GM12801 (cell line): Measurements from ENCODE around the gene PLOD1.

ENCODE experiments used
- TF ChIP-seq, protein P1 (sequence below): IDR thresholded peaks from one replicate; pipeline ENCODE4 v1.5.1; 2011; ENCODE audit warnings: control low read depth; ENCODE audit not compliant: insufficient read length; ENCODE audit errors: extremely low read depth

PLOD1 gene

GRCh38 chr1:12010746-12011570 is 76.4 kb downstream of the PLOD1 start:
- TF ChIP-seq, protein P1, sequence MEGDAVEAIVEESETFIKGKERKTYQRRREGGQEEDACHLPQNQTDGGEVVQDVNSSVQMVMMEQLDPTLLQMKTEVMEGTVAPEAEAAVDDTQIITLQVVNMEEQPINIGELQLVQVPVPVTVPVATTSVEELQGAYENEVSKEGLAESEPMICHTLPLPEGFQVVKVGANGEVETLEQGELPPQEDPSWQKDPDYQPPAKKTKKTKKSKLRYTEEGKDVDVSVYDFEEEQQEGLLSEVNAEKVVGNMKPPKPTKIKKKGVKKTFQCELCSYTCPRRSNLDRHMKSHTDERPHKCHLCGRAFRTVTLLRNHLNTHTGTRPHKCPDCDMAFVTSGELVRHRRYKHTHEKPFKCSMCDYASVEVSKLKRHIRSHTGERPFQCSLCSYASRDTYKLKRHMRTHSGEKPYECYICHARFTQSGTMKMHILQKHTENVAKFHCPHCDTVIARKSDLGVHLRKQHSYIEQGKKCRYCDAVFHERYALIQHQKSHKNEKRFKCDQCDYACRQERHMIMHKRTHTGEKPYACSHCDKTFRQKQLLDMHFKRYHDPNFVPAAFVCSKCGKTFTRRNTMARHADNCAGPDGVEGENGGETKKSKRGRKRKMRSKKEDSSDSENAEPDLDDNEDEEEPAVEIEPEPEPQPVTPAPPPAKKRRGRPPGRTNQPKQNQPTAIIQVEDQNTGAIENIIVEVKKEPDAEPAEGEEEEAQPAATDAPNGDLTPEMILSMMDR, result no peak

DNA sequence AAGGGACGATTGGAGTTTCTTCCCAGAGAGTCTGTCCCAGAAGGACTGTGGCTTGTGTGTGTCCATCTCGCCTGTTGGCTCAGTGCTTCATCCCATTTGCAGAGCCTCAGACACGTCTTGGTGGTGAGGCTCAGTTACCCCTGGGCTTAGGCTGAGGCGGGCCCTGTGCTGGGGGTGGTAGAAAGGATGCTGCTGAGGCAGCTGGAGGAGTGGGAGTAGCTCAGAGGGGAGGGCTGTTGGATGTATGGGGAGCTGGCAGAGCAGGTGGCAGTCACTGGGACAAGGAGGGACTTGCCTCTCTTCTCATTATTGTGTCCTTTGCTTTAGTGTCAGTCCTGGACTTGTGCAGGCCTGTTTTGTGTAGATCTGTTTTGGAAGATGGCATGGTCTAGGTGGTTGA is 77.5 kb downstream of the PLOD1 start:
- TF ChIP-seq, protein P1, result no peak

DNA sequence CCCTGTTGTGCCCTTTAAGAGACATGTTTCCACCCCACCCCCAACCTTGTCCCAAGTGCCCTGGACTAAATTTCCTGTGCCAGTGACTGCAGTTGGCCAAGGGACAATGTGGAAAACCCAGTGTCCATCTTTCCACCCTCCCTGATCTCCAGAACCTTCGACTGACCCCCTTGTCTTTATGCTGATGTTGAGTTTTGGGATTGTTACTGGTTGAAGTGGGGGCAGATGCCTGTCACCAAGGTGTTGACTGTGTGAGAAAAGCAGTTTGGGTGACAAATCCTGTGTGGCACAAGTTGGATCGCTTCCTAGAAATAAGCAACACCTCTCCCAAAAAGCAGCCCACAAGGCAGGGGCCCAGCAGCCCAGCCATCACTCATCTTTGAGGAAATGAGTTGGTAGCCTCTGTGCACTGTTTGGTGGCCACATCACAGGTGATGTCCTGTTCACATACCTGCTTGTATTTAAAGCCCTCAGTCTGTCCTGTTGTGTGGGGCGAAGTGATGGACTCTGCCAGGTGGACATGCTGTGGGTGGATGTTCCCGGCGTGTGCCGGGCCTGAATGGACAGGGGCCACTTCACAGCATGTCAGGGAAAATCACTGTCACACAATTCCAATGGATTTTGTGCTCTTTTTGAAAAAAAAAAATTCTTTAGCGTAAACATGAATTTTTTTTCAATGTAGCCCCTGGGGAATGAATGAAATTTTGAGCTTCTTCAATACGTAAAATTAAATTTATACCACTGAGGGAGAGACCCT is 78.2 kb downstream of the PLOD1 start:
- TF ChIP-seq, protein P1, result no peak

DNA sequence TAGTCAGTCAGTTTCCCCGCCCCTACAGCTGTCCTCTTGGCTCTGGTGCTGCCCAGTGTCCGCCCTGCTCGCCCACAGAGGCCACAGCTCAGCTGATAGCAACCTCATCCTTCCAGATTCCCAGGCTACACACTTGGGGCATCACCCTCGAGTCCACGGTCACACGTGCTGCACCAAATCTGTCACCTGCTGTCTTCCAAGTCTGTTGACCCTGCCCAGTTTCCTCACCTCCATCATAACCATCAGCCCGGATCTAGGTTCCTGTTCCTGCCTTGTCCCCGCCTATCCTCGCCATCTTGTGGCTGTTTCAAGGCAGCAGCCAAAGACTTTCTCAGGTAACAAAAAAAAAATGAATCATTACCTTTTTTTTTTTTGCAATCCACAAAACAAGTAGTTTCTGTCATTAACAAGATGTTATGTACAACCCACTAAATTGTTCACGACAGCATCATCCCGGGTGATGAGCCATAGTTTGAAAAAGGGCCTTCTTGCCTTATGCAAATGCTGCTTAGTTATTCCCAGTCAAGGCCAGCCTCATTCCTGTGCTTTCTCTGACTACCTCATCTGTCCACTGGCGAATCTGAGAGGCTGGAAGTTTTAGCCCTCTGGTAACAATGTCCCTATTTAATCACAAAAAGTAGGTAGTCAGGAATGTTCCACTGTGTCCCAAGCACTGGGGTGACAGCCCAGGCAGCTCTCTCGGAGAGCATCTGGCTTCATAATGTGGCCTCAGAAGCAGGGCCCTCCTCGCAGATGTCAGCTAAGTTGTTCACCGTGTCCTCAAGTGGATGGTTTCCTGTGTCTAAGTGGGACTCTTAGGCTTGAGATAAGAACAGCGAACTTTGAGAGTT is 79.8 kb downstream of the PLOD1 start:
- TF ChIP-seq, protein P1, result no peak

DNA sequence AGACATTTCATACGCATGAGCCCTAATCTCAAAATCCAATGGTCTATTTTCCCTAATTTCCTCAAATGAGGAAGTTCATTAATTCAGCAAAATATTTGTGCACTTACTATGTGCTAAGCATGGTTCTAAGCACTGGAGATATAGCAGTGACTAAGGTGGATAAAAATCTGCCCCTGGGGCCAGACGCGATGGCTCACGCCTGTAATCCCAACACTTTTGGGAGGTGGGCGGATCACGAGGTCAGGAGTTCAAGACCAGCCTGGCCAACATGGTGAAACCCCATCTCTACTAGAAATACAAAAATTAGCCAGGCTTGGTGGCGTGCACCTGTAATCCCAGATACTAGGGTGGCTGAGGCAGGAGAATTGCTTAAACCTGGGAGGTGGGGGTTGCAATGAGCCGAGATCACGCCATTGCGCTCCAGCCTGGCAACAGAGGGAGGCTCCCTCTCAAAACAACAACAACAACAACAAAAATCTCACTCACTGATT is 80.5 kb downstream of the PLOD1 start:
- TF ChIP-seq, protein P1, result no peak

DNA sequence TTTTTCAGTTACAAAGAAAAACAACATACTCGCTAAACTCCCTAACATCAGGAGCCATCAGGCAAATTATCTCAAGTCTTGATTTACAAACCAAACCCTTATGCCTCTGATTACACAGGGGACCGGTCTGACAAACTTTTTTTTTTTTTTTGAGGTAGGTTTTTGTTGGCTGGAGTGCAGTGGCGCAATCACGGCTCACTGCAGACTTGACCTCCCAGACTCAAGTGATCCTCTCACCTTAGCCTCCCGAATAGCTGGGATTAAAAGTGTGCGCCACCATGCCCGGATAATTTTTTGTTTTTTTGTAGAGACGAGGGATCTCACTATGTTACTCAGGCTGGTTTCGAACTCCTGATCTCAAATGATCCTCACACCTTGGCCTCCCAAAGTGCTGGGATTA is 81.0 kb downstream of the PLOD1 start:
- TF ChIP-seq, protein P1, result no peak

DNA sequence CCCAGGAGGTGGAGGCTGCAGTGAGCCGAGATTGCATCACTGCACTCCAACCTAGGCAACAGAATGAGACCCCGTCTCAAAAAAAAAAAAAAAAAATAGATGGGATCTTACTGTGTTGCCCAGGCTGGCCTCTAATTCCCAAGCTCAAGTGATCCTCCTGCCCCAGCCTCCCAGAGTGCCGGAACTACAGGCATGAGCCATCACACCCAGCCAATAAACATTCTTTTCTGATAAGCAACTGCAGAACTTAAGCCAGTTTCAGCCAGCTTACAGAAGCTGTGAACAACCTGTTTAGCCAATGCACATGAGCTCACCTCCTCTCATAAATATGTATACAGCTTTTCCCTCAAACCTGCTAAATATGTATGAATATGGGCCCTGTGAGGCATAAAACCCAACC is 81.7 kb downstream of the PLOD1 start:
- TF ChIP-seq, protein P1, result no peak
